ENCODE results near the gene MICU1. TPM values are rescaled to one million over a fixed set of nuclear protein-coding genes. Genes with fewer than 3 reads are reported as not detected.

The MICU1 gene
- total and polyA plus RNA-seq, 12 donors: 34.2 to 54.1 (median 44.3) TPM

DNA sequence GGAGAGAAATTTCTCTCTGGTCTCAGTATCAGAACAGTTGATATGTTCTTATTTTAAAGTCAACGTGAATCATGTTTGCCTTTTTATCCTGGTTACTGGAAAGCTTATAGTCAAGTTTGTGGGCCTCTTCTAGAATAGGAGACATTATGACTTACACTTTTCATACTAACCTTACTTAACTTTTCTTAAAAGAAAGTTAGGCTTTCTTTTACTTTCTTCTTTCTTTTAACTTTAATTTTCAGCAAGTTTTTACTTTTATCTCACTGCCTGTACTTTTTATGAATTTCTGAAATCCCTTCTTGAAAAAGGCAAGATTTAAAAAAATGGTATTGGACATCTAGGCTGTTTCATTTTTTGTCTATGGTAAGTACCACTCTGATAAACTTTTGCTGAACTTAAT lies 195.9 kb downstream of the MICU1 start:
- H3K36me3 ChIP-seq: no peaks in the 10 kb centered on the region
- TF ChIP-seq, protein P1, sequence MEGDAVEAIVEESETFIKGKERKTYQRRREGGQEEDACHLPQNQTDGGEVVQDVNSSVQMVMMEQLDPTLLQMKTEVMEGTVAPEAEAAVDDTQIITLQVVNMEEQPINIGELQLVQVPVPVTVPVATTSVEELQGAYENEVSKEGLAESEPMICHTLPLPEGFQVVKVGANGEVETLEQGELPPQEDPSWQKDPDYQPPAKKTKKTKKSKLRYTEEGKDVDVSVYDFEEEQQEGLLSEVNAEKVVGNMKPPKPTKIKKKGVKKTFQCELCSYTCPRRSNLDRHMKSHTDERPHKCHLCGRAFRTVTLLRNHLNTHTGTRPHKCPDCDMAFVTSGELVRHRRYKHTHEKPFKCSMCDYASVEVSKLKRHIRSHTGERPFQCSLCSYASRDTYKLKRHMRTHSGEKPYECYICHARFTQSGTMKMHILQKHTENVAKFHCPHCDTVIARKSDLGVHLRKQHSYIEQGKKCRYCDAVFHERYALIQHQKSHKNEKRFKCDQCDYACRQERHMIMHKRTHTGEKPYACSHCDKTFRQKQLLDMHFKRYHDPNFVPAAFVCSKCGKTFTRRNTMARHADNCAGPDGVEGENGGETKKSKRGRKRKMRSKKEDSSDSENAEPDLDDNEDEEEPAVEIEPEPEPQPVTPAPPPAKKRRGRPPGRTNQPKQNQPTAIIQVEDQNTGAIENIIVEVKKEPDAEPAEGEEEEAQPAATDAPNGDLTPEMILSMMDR (IDR thresholded peaks at IDR 0.05): no peak
- intact Hi-C loops (cut with DNase I): no loop called here
- H3K4me3 ChIP-seq: no peak overlapping the region
- ATAC-seq: no peak
- peaks cover 0 to 17% (median 7%) of the 10 kb centered on the region in 9 donors for H3K4me1 ChIP-seq
- no peaks in the 10 kb centered on the region for H3K27me3 ChIP-seq
- DNase-seq: no peak
- no peak overlapping the region for H3K27ac ChIP-seq
- H3K9me3 ChIP-seq: no peaks in the 10 kb centered on the region
- 68 to 85% methylated on average over 1 of the region's 1 CpG for WGBS, 2 donors

DNA sequence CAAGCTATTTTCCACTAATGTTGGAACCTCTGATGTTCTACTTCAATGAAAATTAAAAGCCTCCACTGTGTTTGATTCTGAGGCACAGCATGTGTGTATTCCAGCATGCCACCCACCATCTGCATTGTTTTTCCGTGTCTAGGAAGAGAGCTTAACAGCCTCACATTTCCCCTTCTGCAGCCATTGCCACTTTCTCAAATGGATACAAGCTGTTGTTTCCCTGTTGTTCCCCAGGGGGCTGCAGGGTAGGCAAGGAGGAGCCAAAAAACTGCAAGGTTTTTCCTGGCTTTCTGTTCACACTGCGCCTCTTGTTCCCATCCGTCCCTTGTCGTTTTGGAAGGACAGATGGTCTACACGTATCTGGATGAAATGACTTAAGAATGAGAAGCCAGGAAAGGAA lies 198.9 kb downstream of the MICU1 start:
- TF ChIP-seq, protein P1 (IDR thresholded peaks at IDR 0.05): no peak
- Histone ChIP-seq H3K9me3 (peaks cover 0 to 7% (median 0%) of the 10 kb centered on the region in 11 donors), H3K27ac (no peak overlapping the region), H3K36me3 (peaks cover 0 to 17% (median 8%) of the 10 kb centered on the region in 9 donors), H3K27me3 (no peaks in the 10 kb centered on the region), H3K4me1 (peaks cover 0 to 17% (median 7%) of the 10 kb centered on the region in 9 donors), H3K4me3 (no peak overlapping the region)
- peak in 6 of 8 donors; percentile 35 to 65 (median 48) for ATAC-seq
- WGBS, 2 donors: 36 to 47% methylated on average over 5 of the region's 5 CpGs
- peak in 1 of 2 donors; percentile 29 for DNase-seq
- intact Hi-C loops (cut with DNase I): no loop called here

DNA sequence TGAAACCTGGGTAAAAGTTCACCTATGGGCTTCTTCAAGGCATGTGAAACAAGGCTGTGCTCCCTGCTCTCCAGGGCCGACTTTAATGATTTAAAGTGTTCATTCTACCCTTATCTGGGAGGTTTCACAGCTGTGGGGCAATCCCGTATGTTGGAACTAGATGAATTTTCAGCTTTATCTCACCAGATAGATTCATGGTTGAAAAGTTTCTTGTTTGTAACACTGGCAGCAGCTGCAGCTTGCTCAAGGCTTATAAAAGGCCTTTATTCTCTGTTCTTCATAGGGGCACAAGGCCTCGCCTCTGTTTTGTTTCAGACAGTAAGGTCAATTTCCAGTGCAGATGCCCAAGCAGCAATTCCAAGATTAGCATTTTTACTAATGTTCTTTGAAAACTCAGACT lies 200.7 kb downstream of the MICU1 start:
- TF ChIP-seq, protein P1 (IDR thresholded peaks at IDR 0.05): no peak
- Histone ChIP-seq H3K4me3 (no peak overlapping the region), H3K27ac (peak overlapping the region in 1 of 10 donors; percentile 24), H3K36me3 (peaks cover 0 to 34% (median 8%) of the 10 kb centered on the region in 9 donors), H3K4me1 (peaks cover 0 to 17% (median 7%) of the 10 kb centered on the region in 9 donors), H3K9me3 (peaks cover 0 to 7% (median 0%) of the 10 kb centered on the region in 11 donors), H3K27me3 (no peaks in the 10 kb centered on the region)
- DNase-seq (no peak), ATAC-seq (peak in 5 of 8 donors; percentile 28 to 49 (median 44))
- intact Hi-C loops (cut with DNase I): no loop called here
- 70 to 76% methylated on average over 3 of the region's 3 CpGs for WGBS, 2 donors

DNA sequence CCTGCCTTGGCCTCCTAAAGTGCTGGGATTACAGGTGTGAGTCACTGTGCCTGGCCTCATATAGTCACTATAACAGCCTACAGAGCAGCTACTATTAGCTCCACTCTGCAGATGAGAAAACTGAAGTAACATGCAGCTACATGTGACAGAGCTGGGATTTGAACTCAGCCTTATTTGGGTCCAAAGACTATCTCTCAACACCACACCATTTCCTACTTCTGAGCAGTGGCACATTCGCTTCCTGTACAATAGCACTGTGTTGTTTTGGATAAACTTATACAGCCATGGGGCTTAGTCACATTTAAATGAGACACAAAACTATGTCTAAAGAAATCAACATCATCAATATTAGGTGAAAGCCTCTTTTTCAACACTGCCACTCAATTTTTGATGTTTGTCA lies 201.3 kb downstream of the MICU1 start:
- no peak overlapping the region for H3K4me3 ChIP-seq
- DNase-seq (no peak), ATAC-seq (no peak)
- peaks cover 0 to 7% (median 0%) of the 10 kb centered on the region in 11 donors for H3K9me3 ChIP-seq
- intact Hi-C loops (cut with DNase I): no loop called here
- H3K36me3 ChIP-seq: peaks cover 0 to 40% (median 8%) of the 10 kb centered on the region in 9 donors
- TF ChIP-seq, protein P1 (IDR thresholded peaks at IDR 0.05): no peak
- no peaks in the 10 kb centered on the region for H3K27me3 ChIP-seq
- H3K4me1 ChIP-seq: peaks cover 0 to 17% (median 7%) of the 10 kb centered on the region in 9 donors
- H3K27ac ChIP-seq: peak overlapping the region in 1 of 10 donors; percentile 24
- WGBS, 2 donors: 98 to 100% methylated on average over 1 of the region's 1 CpG

All from heart right ventricle (tissue), 16 donors.